Measurements from ENCODE around the gene NCOA7. TPM values are rescaled to one million over a fixed set of nuclear protein-coding genes. Genes with fewer than 3 reads are reported as not detected.
A peak's percentile ranks its signal among the peaks of the same experiment; 100 is the strongest.
"Not testable (repeated sequence)": the region's sequence is repeated elsewhere in the genome, so short reads cannot be mapped to it uniquely, and the experiment has no call there.

NCOA7 gene
- total RNA-seq, 6 experiments from 2014 or later = 27.1 to 29.3 (median 28.6) TPM

- H3K36me3 Mint-ChIP-seq (ENCODE audit: low read depth) = peaks cover 7% of the 10 kb centered on the region; the same call in 1 of the 2 replicates
- no peak overlapping the region; the same call in 1 of the 2 replicates for H3K4me3 Mint-ChIP-seq
- H3K27me3 Mint-ChIP-seq (ENCODE audit: insufficient read depth) = no peaks in the 10 kb centered on the region
- H3K27ac Mint-ChIP-seq = peak overlapping the region; percentile 73
- no peak for DNase-seq
- peaks cover 64% of the 10 kb centered on the region for H3K4me1 Mint-ChIP-seq (ENCODE audit: low read depth)
- TF ChIP-seq, protein P1, sequence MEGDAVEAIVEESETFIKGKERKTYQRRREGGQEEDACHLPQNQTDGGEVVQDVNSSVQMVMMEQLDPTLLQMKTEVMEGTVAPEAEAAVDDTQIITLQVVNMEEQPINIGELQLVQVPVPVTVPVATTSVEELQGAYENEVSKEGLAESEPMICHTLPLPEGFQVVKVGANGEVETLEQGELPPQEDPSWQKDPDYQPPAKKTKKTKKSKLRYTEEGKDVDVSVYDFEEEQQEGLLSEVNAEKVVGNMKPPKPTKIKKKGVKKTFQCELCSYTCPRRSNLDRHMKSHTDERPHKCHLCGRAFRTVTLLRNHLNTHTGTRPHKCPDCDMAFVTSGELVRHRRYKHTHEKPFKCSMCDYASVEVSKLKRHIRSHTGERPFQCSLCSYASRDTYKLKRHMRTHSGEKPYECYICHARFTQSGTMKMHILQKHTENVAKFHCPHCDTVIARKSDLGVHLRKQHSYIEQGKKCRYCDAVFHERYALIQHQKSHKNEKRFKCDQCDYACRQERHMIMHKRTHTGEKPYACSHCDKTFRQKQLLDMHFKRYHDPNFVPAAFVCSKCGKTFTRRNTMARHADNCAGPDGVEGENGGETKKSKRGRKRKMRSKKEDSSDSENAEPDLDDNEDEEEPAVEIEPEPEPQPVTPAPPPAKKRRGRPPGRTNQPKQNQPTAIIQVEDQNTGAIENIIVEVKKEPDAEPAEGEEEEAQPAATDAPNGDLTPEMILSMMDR (IDR thresholded peaks at IDR 0.05) = no peak
- no peaks in the 10 kb centered on the region for H3K9me3 Mint-ChIP-seq
Measured at GRCh38 chr6:125798734-125799508, 8.2 kb downstream of the NCOA7 start.

DNA sequence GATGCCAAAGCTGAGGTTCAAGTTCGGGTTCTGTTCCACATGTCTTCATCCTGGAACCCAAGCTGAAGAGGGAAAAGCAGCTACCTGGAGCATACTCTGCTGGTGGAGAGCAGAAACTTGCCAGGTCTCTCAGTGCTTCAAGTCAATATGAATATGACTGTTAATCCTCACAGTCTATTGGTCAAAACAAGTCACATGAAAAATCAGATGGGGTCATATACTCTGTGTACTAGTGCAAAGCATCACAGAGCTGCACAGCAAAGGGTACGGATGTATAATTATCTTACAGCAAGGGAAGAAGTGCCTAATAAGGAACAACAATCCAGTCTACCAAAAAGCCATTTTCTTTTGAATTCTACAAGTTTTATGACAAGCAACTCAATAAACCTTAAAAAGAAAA, 11.6 kb downstream of the NCOA7 start:
- no peaks in the 10 kb centered on the region for H3K27me3 Mint-ChIP-seq (ENCODE audit: insufficient read depth)
- H3K9me3 Mint-ChIP-seq = no peaks in the 10 kb centered on the region
- TF ChIP-seq, protein P1 (IDR thresholded peaks at IDR 0.05) = no peak
- H3K4me3 Mint-ChIP-seq = no peak overlapping the region
- peaks cover 7% of the 10 kb centered on the region; the same call in 1 of the 2 replicates for H3K36me3 Mint-ChIP-seq (ENCODE audit: low read depth)
- no peak overlapping the region for H3K27ac Mint-ChIP-seq
- no peak for DNase-seq
- H3K4me1 Mint-ChIP-seq (ENCODE audit: low read depth) = peaks cover 49% of the 10 kb centered on the region

- TF ChIP-seq, protein P1 (IDR thresholded peaks at IDR 0.05) = no peak
- Mint-ChIP-seq H3K27ac (peak overlapping the region; percentile 47), H3K4me1 (ENCODE audit: low read depth) (peaks cover 47% of the 10 kb centered on the region), H3K36me3 (ENCODE audit: low read depth) (peaks cover 7% of the 10 kb centered on the region; the same call in 1 of the 2 replicates), H3K27me3 (ENCODE audit: insufficient read depth) (no peaks in the 10 kb centered on the region), H3K4me3 (no peak overlapping the region), H3K9me3 (no peaks in the 10 kb centered on the region)
- DNase-seq = no peak
Measured at GRCh38 chr6:125802943-125803377, 12.2 kb downstream of the NCOA7 start.

- Mint-ChIP-seq H3K9me3 (no peaks in the 10 kb centered on the region), H3K4me3 (no peak overlapping the region), H3K4me1 (ENCODE audit: low read depth) (peaks cover 43% of the 10 kb centered on the region), H3K27me3 (ENCODE audit: insufficient read depth) (no peaks in the 10 kb centered on the region), H3K36me3 (ENCODE audit: low read depth) (peaks cover 7% of the 10 kb centered on the region; the same call in 1 of the 2 replicates), H3K27ac (no peak overlapping the region)
- DNase-seq = no peak
- TF ChIP-seq, protein P1 (IDR thresholded peaks at IDR 0.05) = no peak
Measured at GRCh38 chr6:125804264-125804663, 13.5 kb downstream of the NCOA7 start.

- not testable (repeated sequence) for H3K36me3 Mint-ChIP-seq (ENCODE audit: low read depth); H3K9me3 Mint-ChIP-seq; H3K27ac Mint-ChIP-seq; DNase-seq; H3K27me3 Mint-ChIP-seq (ENCODE audit: insufficient read depth); H3K4me3 Mint-ChIP-seq
- H3K4me1 Mint-ChIP-seq (ENCODE audit: low read depth) = peaks cover 37% of the 10 kb centered on the region
Measured at GRCh38 chr6:125804866-125805425, 14.2 kb downstream of the NCOA7 start.

DNA sequence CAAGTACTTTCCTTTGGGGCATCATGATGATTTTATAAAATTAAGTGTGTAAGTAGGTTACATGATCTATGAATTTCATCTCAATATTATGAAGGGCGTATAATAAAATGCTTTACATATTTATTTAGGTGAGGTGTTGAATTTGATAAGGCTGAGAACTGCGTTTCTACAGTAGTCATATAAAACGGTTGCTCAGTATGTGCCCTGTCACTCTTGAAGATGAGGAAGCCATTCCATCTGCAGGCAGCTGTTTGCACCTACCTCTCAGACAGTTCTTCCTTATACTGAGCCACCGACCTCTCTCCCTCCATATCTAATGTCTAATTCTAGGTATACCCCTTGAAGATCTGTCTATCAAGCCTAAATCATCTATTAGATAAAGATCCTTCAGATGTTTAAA, 16.1 kb downstream of the NCOA7 start:
- TF ChIP-seq, protein P1 (IDR thresholded peaks at IDR 0.05) = no peak
- Mint-ChIP-seq H3K9me3 (no peaks in the 10 kb centered on the region), H3K27ac (no peak overlapping the region), H3K27me3 (ENCODE audit: insufficient read depth) (no peaks in the 10 kb centered on the region), H3K36me3 (ENCODE audit: low read depth) (peaks cover 7% of the 10 kb centered on the region; the same call in 1 of the 2 replicates), H3K4me1 (ENCODE audit: low read depth) (peaks cover 39% of the 10 kb centered on the region), H3K4me3 (no peak overlapping the region)
- no peak for DNase-seq

All from HFFc6 (cell line).